IPS-NIHi7 (cell line): ENCODE measurements around the gene SLC35D2.
"Not testable (repeated sequence)": the region's sequence is repeated elsewhere in the genome, so short reads cannot be mapped to it uniquely, and the experiment has no call there.

Source experiments
- DNase-seq: peaks from one replicate; pipeline ENCODE4 v3.0.0; 2012; ENCODE audit warnings: mixed read lengths; ENCODE audit errors: extremely low spot score

Gene SLC35D2

DNA sequence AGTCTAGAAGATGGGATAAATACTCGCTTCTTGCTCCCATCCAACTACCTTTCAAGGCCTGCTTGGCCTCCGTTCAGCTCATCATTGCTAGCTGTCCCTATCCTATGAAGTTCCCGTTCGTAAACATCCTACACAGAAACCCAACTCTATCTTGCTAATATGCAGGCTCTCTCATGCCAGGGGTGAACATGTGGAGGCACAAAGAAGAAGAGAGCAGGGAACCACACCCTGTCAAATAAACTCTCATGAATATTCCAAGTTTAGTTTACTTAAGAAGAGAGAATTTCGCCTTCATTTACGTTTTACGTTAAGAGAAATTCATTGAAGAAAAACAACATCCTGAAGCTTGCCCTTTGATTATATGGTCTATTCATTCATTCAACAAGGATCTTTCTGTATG, 73.7 kb downstream of the SLC35D2 start:
- no peak for DNase-seq

GRCh38 chr9:96306958-96307357, 76.6 kb downstream of the SLC35D2 start:
- DNase-seq = not testable (repeated sequence)

GRCh38 chr9:96305171-96305570, 78.3 kb downstream of the SLC35D2 start:
- peak; percentile 37 for DNase-seq

GRCh38 chr9:96304230-96304629, 79.3 kb downstream of the SLC35D2 start:
- no peak for DNase-seq

DNA sequence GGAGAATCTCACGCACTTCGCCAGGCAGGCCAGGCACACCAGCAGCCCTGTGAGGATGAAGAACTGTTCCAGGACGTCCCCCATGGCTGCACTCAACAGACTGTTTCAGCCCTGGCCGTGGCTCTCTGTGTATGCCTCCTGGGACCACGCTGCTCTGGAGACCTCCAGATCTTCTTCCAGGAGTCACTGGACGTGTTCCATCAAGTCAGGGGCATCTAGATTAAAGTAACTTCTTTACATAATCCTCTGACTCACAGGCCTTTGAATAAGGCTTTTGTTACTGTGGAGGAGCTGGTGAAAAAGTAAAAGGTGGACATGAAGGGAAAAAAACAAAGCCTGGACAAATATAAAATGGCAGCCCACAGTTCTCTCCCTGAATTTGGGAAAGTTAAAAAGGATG, 81.5 kb downstream of the SLC35D2 start, which contains the start of gene HSD17B3:
Gene HSD17B3 (minus strand): TSS at position 156 of the 400 bp plus-strand sequence. CDS start 72 bp downstream, at position 84.
- DNase-seq = no peak

- no peak for DNase-seq
Measured at GRCh38 chr9:96299823-96300222, 83.7 kb downstream of the SLC35D2 start.

DNA sequence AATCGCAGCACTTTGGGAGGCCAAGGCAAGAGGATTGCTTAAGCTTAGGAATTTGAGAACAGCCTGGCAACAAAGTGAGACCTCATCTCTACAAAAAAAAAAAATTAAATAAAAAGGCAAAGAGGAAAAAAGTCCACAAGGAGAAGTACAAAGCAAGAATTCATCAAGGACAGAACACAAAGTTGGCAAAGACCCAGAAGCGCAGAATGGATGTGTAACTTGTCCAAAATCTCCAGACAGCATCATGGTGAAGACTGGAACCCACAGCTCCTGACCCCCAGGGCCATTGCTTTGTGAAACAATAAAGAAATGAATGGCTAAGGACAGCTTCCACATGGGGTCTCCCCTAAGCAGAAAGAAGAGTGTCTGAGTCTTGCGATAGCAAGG, 89.4 kb downstream of the SLC35D2 start:
- DNase-seq = no peak

GRCh38 chr9:96293498-96294158, 89.9 kb downstream of the SLC35D2 start:
- DNase-seq = no peak

DNA sequence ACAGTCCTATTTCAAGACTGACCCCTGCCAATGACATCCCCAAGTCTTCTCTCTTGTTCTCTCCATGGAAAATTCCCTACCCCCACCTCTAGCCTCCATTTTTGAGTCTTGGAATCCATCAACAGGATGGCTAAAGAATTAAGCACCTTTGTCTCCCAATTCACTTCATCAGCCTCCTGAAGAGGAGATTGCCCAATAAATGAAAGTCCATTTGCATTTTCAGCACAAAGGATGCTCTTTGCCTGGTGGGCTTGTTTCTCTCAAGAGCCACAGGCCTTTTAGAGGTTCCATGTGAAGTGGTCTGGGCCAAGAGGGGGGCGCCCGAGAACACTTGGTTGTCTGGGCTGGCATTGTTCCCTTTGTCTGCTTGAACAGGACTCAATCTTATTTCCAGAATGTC, 94.1 kb downstream of the SLC35D2 start:
- no peak for DNase-seq

GRCh38 chr9:96281641-96282040, 101.9 kb downstream of the SLC35D2 start:
- DNase-seq = no peak

GRCh38 chr9:96279932-96280331, 103.6 kb downstream of the SLC35D2 start:
- DNase-seq = no peak

DNA sequence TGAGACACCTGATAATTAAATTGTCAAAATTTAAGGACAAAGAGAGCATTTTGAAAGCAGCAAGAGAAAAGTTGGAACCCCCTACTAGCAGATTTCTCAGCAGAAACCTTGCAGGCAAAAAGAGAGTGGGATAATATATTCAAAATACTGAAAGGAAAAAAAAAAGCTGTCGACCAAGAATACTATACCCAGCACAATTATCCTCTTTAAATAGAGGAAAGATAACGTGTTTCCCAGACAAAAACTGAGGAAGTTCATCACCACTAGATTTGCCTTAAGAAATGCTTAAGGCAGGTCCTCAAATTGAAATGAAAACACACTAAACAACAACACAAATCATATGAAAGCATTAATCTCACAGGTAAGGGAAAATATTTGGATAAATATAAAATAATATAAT, 108.6 kb downstream of the SLC35D2 start:
- no peak for DNase-seq
